ENCODE results near the gene SLA2. TPM values are rescaled to one million over a fixed set of nuclear protein-coding genes. Genes with fewer than 3 reads are reported as not detected.
"Not testable (repeated sequence)": the region's sequence is repeated elsewhere in the genome, so short reads cannot be mapped to it uniquely, and the experiment has no call there.

The SLA2 gene
- total RNA-seq, 1 donor from 2014 or later, result not detected

DNA sequence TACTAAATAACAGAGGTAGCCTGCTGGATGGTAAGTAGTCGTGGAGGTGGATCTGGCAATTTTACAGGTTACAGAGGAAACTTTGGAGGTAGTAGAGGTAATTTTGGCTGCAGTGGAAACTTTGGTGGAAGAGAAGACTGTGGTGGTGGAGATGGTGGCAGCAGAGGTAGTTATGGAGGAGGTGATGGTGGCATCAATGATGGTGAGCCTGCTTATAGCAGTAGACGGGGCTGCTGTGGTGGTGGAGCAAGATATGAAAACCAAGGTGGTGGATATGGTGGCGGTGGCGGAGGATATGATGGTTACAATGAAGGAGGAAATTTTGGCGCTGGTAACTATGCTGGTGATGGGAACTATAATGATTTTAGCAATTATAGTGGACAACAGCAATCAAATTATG is 25.1 kb downstream of the SLA2 start:
- Mint-ChIP-seq H3K9me3 (no peaks in the 10 kb centered on the region), H3K27me3 (no peaks in the 10 kb centered on the region), H3K4me1 (ENCODE audit: unreplicated experiment) (peaks cover 8% of the 10 kb centered on the region), H3K36me3 (no peaks in the 10 kb centered on the region), H3K4me3 (no peak overlapping the region), H3K27ac (no peak overlapping the region)
- no peak for DNase-seq (ENCODE audit: extremely low spot score, unreplicated experiment)
- TF ChIP-seq CTCF (conservative IDR thresholded peaks at IDR 0.05), result no peak

DNA sequence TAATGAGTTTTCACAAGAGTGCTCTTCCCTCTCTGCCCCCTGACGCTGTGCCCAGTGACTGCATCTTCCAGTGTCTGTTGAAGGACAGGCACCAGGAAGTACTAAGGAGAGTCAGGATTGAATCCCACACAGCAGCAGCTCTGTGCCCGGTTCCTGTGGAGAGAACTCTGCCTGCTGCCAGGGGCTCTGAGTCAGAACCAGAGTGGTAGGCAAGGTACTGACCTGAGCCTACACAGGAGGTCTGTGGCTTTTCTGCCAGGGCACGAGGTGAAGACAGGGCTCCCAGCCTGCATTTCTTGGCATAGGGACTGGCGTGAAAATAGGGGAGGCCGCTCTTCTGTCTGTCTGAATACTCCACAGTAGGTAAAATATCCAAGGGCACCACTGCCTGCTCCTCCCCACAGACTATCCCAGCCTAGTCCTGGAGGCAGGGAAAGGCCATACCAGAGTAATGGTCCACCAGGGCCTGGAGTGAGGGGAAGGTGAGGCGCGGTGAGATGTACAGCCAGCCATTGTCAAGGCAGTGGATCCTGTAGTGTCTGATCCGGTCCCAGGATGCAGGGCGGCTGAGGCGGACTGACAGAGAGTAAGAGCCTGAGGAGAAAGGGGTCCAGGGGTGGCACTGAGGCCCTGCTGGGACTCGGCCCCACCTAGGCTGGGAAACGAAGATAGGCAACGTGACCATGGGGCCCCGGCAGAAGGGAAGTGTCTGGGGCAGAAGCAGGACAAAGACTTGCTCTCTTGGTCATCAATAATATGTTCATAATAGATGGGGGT is 31.0 kb downstream of the SLA2 start:
- Mint-ChIP-seq H3K4me1 (ENCODE audit: unreplicated experiment) (no peaks in the 10 kb centered on the region), H3K4me3 (no peak overlapping the region), H3K9me3 (no peaks in the 10 kb centered on the region), H3K27ac (no peak overlapping the region), H3K27me3 (no peaks in the 10 kb centered on the region), H3K36me3 (peaks cover 8% of the 10 kb centered on the region)
- no peak for TF ChIP-seq CTCF (conservative IDR thresholded peaks at IDR 0.05)
- no peak for DNase-seq (ENCODE audit: extremely low spot score, unreplicated experiment)

DNA sequence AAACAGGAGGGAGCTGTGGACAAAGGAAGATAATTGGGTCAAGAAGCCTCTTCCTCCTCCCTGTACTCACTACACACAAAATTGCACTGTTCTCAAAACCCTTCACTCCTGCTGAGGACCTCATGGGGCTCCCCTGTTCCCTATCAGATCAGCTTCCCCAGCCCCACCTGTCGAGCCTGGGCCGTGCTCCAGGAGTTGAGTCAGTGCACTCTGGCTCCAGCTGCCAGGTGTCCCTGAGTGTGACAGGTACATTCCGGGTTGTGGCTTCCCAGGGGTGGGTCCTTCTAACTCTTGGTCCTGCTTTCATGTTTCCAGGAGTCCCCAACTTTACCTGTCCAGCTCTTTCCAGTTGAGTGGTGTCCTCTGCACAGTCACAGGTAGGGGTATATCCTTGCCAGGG is 32.0 kb downstream of the SLA2 start:
- H3K9me3 Mint-ChIP-seq, result no peaks in the 10 kb centered on the region
- H3K4me1 Mint-ChIP-seq (ENCODE audit: unreplicated experiment), result no peaks in the 10 kb centered on the region
- no peak for TF ChIP-seq CTCF (conservative IDR thresholded peaks at IDR 0.05)
- DNase-seq (ENCODE audit: extremely low spot score, unreplicated experiment), result no peak
- H3K4me3 Mint-ChIP-seq, result no peak overlapping the region
- H3K27ac Mint-ChIP-seq, result no peak overlapping the region
- H3K27me3 Mint-ChIP-seq, result no peaks in the 10 kb centered on the region
- peaks cover 8% of the 10 kb centered on the region for H3K36me3 Mint-ChIP-seq

DNA sequence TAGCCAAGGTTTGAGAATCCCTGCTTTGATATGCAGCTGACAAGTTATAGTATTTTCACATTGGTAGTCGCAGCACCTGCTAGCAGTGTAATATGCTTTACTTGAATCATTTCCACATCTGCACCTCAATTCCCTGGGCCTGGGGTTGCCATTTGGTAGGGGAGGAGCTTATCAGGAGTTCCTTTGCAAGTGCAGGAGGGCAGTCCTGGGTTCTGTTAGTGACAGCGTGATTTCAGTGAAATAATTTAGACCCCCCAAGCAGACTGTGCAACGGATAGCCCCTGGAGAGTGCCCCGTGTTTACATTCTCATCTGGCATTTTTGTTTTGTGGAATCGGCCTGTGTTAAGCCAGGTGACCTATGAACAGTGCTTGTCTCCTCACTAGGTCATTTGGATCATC is 34.4 kb downstream of the SLA2 start:
- Mint-ChIP-seq H3K9me3 (no peaks in the 10 kb centered on the region), H3K4me1 (ENCODE audit: unreplicated experiment) (peaks cover 12% of the 10 kb centered on the region), H3K36me3 (peaks cover 12% of the 10 kb centered on the region), H3K27me3 (no peaks in the 10 kb centered on the region), H3K4me3 (no peak overlapping the region), H3K27ac (no peak overlapping the region)
- no peak for TF ChIP-seq CTCF (conservative IDR thresholded peaks at IDR 0.05)
- DNase-seq (ENCODE audit: extremely low spot score, unreplicated experiment), result no peak

- H3K4me3 Mint-ChIP-seq; H3K27me3 Mint-ChIP-seq; H3K27ac Mint-ChIP-seq; H3K9me3 Mint-ChIP-seq; DNase-seq (ENCODE audit: extremely low spot score, unreplicated experiment): not testable (repeated sequence)
- peaks cover 19% of the 10 kb centered on the region for H3K4me1 Mint-ChIP-seq (ENCODE audit: unreplicated experiment)
- H3K36me3 Mint-ChIP-seq, result peaks cover 12% of the 10 kb centered on the region
Measured at GRCh38 chr20:36608388-36608728, 37.6 kb downstream of the SLA2 start.

DNA sequence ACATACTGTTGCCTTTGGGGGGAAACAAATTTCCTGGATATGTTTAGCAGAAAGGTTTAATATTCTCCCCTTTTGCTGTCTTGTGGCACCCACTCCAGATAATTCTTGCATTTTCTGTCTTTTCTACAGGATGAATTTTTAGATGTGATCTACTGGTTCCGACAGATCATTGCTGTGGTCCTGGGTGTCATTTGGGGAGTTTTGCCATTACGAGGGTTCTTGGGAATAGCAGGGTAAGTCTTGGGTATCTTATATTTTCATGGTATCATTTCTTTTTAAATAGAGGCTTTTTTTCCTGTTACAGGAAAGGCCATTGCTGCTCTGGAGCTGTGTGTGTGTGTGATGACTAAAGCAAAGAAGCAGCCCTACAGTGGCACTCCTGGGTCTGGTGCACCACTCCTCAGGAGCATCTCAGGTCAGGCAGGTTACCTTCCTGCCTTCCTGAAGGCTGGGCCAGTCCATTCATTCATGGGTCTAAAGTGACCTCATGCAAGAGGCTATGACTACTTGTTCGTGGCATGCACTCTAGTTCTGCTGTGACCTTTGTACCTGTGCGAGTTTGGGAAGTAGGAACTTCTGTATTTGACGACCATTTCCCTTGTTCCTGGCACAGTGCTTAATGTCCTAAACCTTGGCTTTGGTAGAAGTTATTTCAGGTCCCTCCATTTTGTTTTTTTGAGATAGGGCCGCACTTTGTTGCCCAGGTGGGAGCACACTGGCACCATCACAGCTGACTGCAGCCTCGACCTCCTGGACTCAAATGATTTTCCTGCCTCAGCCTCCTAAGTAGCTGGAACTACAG is 38.2 kb downstream of the SLA2 start:
- Mint-ChIP-seq H3K4me1 (ENCODE audit: unreplicated experiment) (peaks cover 19% of the 10 kb centered on the region), H3K9me3 (no peaks in the 10 kb centered on the region), H3K4me3 (peak overlapping the region; percentile 97), H3K27me3 (no peaks in the 10 kb centered on the region), H3K27ac (peak overlapping the region; percentile 94), H3K36me3 (peaks cover 11% of the 10 kb centered on the region)
- TF ChIP-seq CTCF (conservative IDR thresholded peaks at IDR 0.05), result no peak
- DNase-seq (ENCODE audit: extremely low spot score, unreplicated experiment), result no peak
